OCI-LY1 (cell line): ENCODE results near the gene SPCS2.

Experiments used
- CTCF ChIP-seq: fragments of 200-600 bp; sonication (generic), shearing (Covaris generic); IDR thresholded peaks from 2 replicates; pipeline ENCODE4 v1.5.1; 2017; ENCODE audit warnings: mild to moderate bottlenecking, antibody characterized with exemption, low read length, moderate library complexity, mixed read lengths
- EZH2 ChIP-seq: fragments of 200-600 bp; sonication (generic), shearing (Covaris generic); IDR thresholded peaks from 2 replicates; pipeline ENCODE4 v1.8.0; 2017; ENCODE audit warnings: borderline replicate concordance, mixed run types, mild to moderate bottlenecking, antibody characterized with exemption, low read length, moderate library complexity, mixed read lengths

GRCh38 chr11:74948898-74949752 is at the start of gene SPCS2, which contains the start of gene XRRA1:
- TF ChIP-seq CTCF: no peak
- TF ChIP-seq EZH2: no peak
